Measurements from ENCODE around the gene PDSS2. TPM values are rescaled to one million over a fixed set of nuclear protein-coding genes. Genes with fewer than 3 reads are reported as not detected.

The PDSS2 gene
- total RNA-seq, 4 donors from 2014 or later: 6.5 to 9.6 (median 8.8) TPM

- ATAC-seq (ENCODE audit: low FRiP score): no peak
- TF ChIP-seq CTCF (IDR thresholded peaks at IDR 0.05): no peak
- no peak for DNase-seq (ENCODE audit: low spot score)
Observed at GRCh38 chr6:107337191-107337741, 122.1 kb downstream of the PDSS2 start.

GRCh38 chr6:107334026-107334425 is 125.3 kb downstream of the PDSS2 start:
- TF ChIP-seq CTCF (IDR thresholded peaks at IDR 0.05): no peak
- ATAC-seq (ENCODE audit: low FRiP score): no peak
- no peak for DNase-seq (ENCODE audit: low spot score)

- ATAC-seq (ENCODE audit: low FRiP score) (no peak), DNase-seq (ENCODE audit: low spot score) (no peak)
- TF ChIP-seq CTCF (IDR thresholded peaks at IDR 0.05): no peak
Observed at GRCh38 chr6:107333491-107333890, 125.9 kb downstream of the PDSS2 start.

- DNase-seq (ENCODE audit: low spot score) (no peak), ATAC-seq (ENCODE audit: low FRiP score) (no peak)
- TF ChIP-seq CTCF (IDR thresholded peaks at IDR 0.05): no peak
Observed at GRCh38 chr6:107331409-107332386, 127.7 kb downstream of the PDSS2 start.

- TF ChIP-seq CTCF (IDR thresholded peaks at IDR 0.05): no peak
- no peak for ATAC-seq (ENCODE audit: low FRiP score)
- no peak for DNase-seq (ENCODE audit: low spot score)
Observed at GRCh38 chr6:107330168-107330567, 129.2 kb downstream of the PDSS2 start.

- DNase-seq (ENCODE audit: low spot score) (no peak), ATAC-seq (ENCODE audit: low FRiP score) (no peak)
- no peak for TF ChIP-seq CTCF (IDR thresholded peaks at IDR 0.05)
Observed at GRCh38 chr6:107329063-107329860, 130.1 kb downstream of the PDSS2 start.
